HepG2 (cell line): ENCODE data around the gene LZTFL1. TPM values are rescaled to one million over a fixed set of nuclear protein-coding genes. Genes with fewer than 3 reads are reported as not detected.

Source experiments
- ATAC-seq: fragments of 200-7000 bp; cut with Tn5 transposase; 3 replicates; pipeline ENCODE4 v1.9.1; 2020; ENCODE audit warnings: mild to moderate bottlenecking, moderate library complexity
- BruUV-seq: library from RNA; stranded (reverse); fragments of 400-500 nt; replicated peaks from 2 replicates; lab custom pipeline; 2021; lab: Mats Ljungman, UMichigan
- CTCF ChIA-PET: fragments of 300-600 bp; formaldehyde crosslinking; extraction: SDS; loops from one replicate; lab custom pipeline; 2021; ENCODE audit warnings: low total read pairs, inconsistent platforms, low intra/inter-chr PET ratio; lab: Yijun Ruan, JAX
- POLR2A ChIA-PET: fragments of 350-600 bp; sonication (Branson Sonifier 250); formaldehyde crosslinking; loops from one replicate; lab custom pipeline; 2020; ENCODE audit warnings: antibody characterized with exemption, inconsistent platforms; lab: Yijun Ruan, JAX
- DNase-seq: peaks from one replicate; pipeline ENCODE4 v3.0.0-alpha.2; 2015; ENCODE audit warnings: low spot score
- FAIRE-seq: peaks from 3 replicates; lab custom pipeline; 2011; peaks lifted over from hg19 to GRCh38; lab: Jason Lieb, UNC
- H2AFZ ChIP-seq: one replicate; pipeline ENCODE4 v1.6.1; 2011; ENCODE audit warnings: low read length, inconsistent platforms
- H3K27ac ChIP-seq: fragments of 300-600 bp; 3 replicates; pipeline ENCODE4 v1.8.0; 2011; ENCODE audit warnings: mixed run types, mild to moderate bottlenecking, mixed read lengths, low read length, inconsistent platforms; ENCODE audit not compliant: insufficient read depth; ENCODE audit errors: extremely low read length
- H3K27me3 ChIP-seq, 2 experiments: fragments of 200-600 bp in 1 of 2; 2 replicates in 1 of 2; 3 replicates in 1 of 2; pipeline versions ENCODE4 v1.6.0 to v1.8.0; 2011; ENCODE audit warnings: low read length in 2 of 2, mild to moderate bottlenecking in 2 of 2, moderate library complexity in 2 of 2, inconsistent platforms in 1 of 2; ENCODE audit not compliant: insufficient read depth in 2 of 2, control insufficient read depth in 1 of 2
- H3K36me3 ChIP-seq, 2 experiments: fragments of 200-600 bp in 1 of 2; replicated peaks in 1 of 2; 2 replicates in 1 of 2; 3 replicates in 1 of 2; pipeline versions ENCODE4 v1.5.1 to v1.8.0; 2011; ENCODE audit warnings: low read length in 2 of 2, inconsistent platforms in 1 of 2; ENCODE audit not compliant: insufficient read depth in 2 of 2, control insufficient read depth in 1 of 2
- H3K4me1 ChIP-seq: 2 replicates; pipeline ENCODE4 v1.5.1; 2012; ENCODE audit warnings: low read length, inconsistent platforms; ENCODE audit not compliant: insufficient read depth
- H3K4me2 ChIP-seq: 2 replicates; pipeline ENCODE4 v1.6.0; 2011; ENCODE audit warnings: low read depth, low read length, inconsistent platforms
- H3K4me3 ChIP-seq, 3 experiments: fragments of 200-600 bp in 1 of 3; sonication (generic), shearing (Covaris generic) in 1 of 3; replicated peaks in 1 of 3; 2 replicates each; pipeline ENCODE4 v1.5.1; 2011 to 2016; ENCODE audit warnings: low read length in 3 of 3, inconsistent platforms in 2 of 3, low read depth in 2 of 3, mild to moderate bottlenecking in 2 of 3, control low read depth in 1 of 3, mixed read lengths in 1 of 3; ENCODE audit not compliant: insufficient read depth in 1 of 3
- H3K79me2 ChIP-seq: one replicate; pipeline ENCODE4 v1.6.1; 2011; ENCODE audit warnings: low read length, inconsistent platforms; ENCODE audit not compliant: insufficient read depth
- H3K9ac ChIP-seq: 2 replicates; pipeline ENCODE4 v1.6.0; 2011; ENCODE audit warnings: mild to moderate bottlenecking, low read depth, low read length, inconsistent platforms; ENCODE audit not compliant: insufficient read depth
- H3K9me3 ChIP-seq: 2 replicates; pipeline ENCODE4 v1.5.1; 2012; ENCODE audit warnings: mild to moderate bottlenecking, low read length
- H4K20me1 ChIP-seq: 2 replicates; pipeline ENCODE4 v1.6.0; 2011; ENCODE audit warnings: inconsistent platforms, mild to moderate bottlenecking, low read length, moderate library complexity; ENCODE audit not compliant: insufficient read depth
- ADNP ChIP-seq: sonication (generic); formaldehyde crosslinking; IDR thresholded peaks from 2 replicates; pipeline ENCODE4 v1.4.0; 2020; ENCODE audit warnings: missing genetic modification reagents
- ETV6 ChIP-seq: sonication (generic); formaldehyde crosslinking; conservative IDR thresholded peaks from 2 replicates; pipeline ENCODE4 v1.4.0; 2020; ENCODE audit warnings: missing genetic modification reagents
- KAT7 ChIP-seq: IDR thresholded peaks from 2 replicates; pipeline ENCODE4 v1.6.1; 2018; ENCODE audit warnings: borderline replicate concordance, missing compliant biosample characterization
- MTF1 ChIP-seq: sonication (generic); formaldehyde crosslinking; IDR thresholded peaks from 2 replicates; pipeline ENCODE4 v1.5.0; 2020; ENCODE audit warnings: missing genetic modification reagents
- RORA ChIP-seq: sonication (generic); formaldehyde crosslinking; IDR thresholded peaks from 2 replicates; pipeline ENCODE4 v1.5.0; 2020; ENCODE audit warnings: mild to moderate bottlenecking, missing genetic modification reagents, moderate library complexity
- ZNF274 ChIP-seq: sonication (generic); formaldehyde crosslinking; IDR thresholded peaks from 2 replicates; pipeline ENCODE4 v1.5.1; 2020; ENCODE audit warnings: mild to moderate bottlenecking, missing genetic modification reagents
- ZNF34 ChIP-seq: sonication (generic); formaldehyde crosslinking; IDR thresholded peaks from 2 replicates; pipeline ENCODE4 v1.4.0; 2020; ENCODE audit warnings: mild to moderate bottlenecking, missing genetic modification reagents, borderline replicate concordance
- ZNF569 ChIP-seq: sonication (generic); formaldehyde crosslinking; IDR thresholded peaks from 2 replicates; pipeline ENCODE4 v1.5.0; 2020; ENCODE audit warnings: mild to moderate bottlenecking, missing genetic modification reagents, moderate library complexity, borderline replicate concordance
- ZNF737 ChIP-seq: sonication (generic); formaldehyde crosslinking; IDR thresholded peaks from 2 replicates; pipeline ENCODE4 v1.5.0; 2020; ENCODE audit warnings: missing genetic modification reagents, mild to moderate bottlenecking, borderline replicate concordance
- ZNF878 ChIP-seq: sonication (generic); formaldehyde crosslinking; IDR thresholded peaks from 2 replicates; pipeline ENCODE4 v1.8.1; 2023; ENCODE audit warnings: mild to moderate bottlenecking, missing genetic modification reagents, moderate library complexity
- WGBS: methylation state at CpG from one replicate; pipeline ENCODE4 v1.1.6; 2017; ENCODE audit warnings: low lambda C conversion rate; 5-methylcytosine and 5-hydroxymethylcytosine counted together
- in situ Hi-C: cut with HindIII; loops from 2 replicates; pipeline ENCODE4 v1.10.0; 2017; ENCODE audit warnings: low pct_unique_long_range_greater_than_20kb; ENCODE audit not compliant: extremely low pct_ligation_motif_present
- intact Hi-C: fragments of 100-400 bp; cut with micrococcal nuclease; formaldehyde crosslinking; loops from one replicate; pipeline ENCODE4 v1.10.0; 2022; ENCODE audit not compliant: unreplicated experiment
- polyA plus RNA-seq, 8 experiments: library from polyadenylated mRNA; depleted of rRNA in 3 of 8; stranded (reverse) in 7 of 8; unstranded in 1 of 8; fragments of >200 nt; fragmentation: Illumina TruSeq in 4 of 8; extraction: Trizol in 4 of 8; gene quantifications; 2 replicates each; pipeline versions ENCODE4 v1.2.1 to v1.2.3, GENCODE V29; 2011 to 2016; ENCODE audit warnings: low read depth in 4 of 8, missing spikeins in 1 of 8, mixed read lengths in 1 of 8; ENCODE audit not compliant: insufficient read depth in 1 of 8
- total RNA-seq, 5 experiments: library from RNA; depleted of rRNA; stranded (reverse); fragments of >200 nt; fragmentation: Illumina TruSeq; extraction: Trizol; gene quantifications; 2 replicates each; pipeline ENCODE4 v1.2.3, GENCODE V29; 2016; ENCODE audit warnings: low read depth in 1 of 5
- TF ChIP-seq, protein P1 (sequence below): sonication (generic); formaldehyde crosslinking; IDR thresholded peaks from 2 replicates; pipeline ENCODE4 v1.8.0; 2022; ENCODE audit warnings: missing genetic modification reagents, mild to moderate bottlenecking, inconsistent platforms, borderline replicate concordance

Gene LZTFL1
- total and polyA plus RNA-seq, 2 of the 13 experiments (the other 11 are each of a cell fraction or from before 2014, with no cell fraction given), result 16.6 to 17.2 TPM

DNA sequence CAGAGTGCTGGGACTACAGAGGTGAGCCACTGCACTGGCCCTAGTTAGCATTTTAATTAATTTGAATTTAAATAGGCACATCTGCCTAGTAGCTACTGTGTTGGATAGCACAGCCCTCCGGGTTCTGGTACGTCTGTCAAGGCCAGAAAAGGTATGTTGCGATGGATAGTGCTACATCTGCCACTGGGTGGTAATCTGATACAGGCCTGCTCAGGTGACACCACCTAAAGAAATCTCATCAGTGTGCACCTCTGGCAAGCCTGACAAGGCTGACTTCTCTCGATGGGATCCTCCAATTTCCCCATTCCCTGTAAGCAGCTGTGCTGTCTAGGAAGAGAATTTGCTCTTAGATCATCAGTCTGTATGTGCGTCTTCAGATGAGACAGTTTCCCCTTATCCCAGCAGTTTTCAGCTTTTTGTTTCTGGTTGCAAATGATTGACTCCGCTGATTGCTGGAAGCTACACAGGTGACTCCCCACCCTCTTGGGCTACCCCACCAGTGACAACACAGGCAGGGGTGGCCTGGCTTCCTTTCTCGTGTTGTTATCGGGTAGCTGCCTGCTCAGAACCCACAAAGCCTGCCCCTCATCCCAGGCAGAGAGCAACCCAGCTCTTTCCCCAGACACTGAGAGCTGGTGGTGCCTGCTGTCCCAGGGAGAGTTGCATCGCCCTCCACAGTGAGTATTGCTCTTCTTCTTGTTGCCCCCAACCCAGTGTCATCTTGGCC is 44.2 kb upstream of the LZTFL1 start, which contains the start of gene CCR9:
Gene CCR9 (plus strand): TSS at position 565 of the 727 bp plus-strand sequence. CDS start 8,391 bp downstream, outside the sequence.
- intact Hi-C loops (no loop called here), in situ Hi-C loops (no loop called here)
- BruUV-seq, result no TSS peak
- Histone ChIP-seq H3K36me3 (no peaks in the 10 kb centered on the region), H3K4me2 (no peak within 1 kb of the TSS), H3K9ac (no peak within 1 kb of the TSS), H4K20me1 (no peaks in the 10 kb centered on the region), H3K9me3 (no peaks in the 10 kb centered on the region), H3K4me1 (no peaks in the 10 kb centered on the region), H3K4me3 (no peak within 1 kb of the TSS), H3K79me2 (no peaks in the 10 kb centered on the region)
- ATAC-seq (no peak), FAIRE-seq (no peak)
- POLR2A ChIA-PET, result no interaction called here
- CTCF ChIA-PET, result no interaction called here
- TF ChIP-seq ZNF34 (CRISPR knock-in tag) (no peak), RORA (CRISPR knock-in tag) (no peak), ZNF569 (no peak), ZNF737 (no peak), ZNF878 (CRISPR knock-in tag) (no peak), MTF1 (CRISPR knock-in tag) (no peak), KAT7 (CRISPR knock-in tag) (no peak), ZNF274 (CRISPR knock-in tag) (no peak), ADNP (CRISPR knock-in tag) (no peak), ETV6 (CRISPR knock-in tag) (no peak)
- TF ChIP-seq, protein P1, sequence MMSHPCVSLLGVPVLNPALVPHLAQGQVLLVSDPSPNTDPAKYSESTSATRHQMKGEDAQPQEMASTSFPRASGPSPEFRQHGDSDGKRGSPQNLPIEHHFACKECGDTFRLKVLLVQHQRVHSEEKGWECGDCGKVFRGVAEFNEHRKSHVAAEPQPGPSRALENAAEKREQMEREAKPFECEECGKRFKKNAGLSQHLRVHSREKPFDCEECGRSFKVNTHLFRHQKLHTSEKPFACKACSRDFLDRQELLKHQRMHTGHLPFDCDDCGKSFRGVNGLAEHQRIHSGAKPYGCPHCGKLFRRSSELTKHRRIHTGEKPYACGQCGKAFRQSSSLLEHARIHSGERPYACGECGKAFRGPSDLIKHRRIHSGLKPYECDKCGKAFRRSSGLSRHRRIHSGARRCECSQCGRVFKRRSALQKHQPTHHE (CRISPR knock-in tag), result no peak
- TF ChIP-seq, all 625 proteins: peak for 0
- DNase-seq, result no peak
- Histone ChIP-seq H3K27me3 (peaks cover 0 to 4% of the 10 kb centered on the region in 2 experiments; a peak in 1 of 5 replicates), H2AFZ (no peak within 1 kb of the TSS), H3K27ac (no peak within 1 kb of the TSS)
- 18% methylated on average over 9 of the region's 9 CpGs for WGBS
